ENCODE data around the gene ANKRD13C.
A peak's percentile ranks its signal among the peaks of the same experiment; 100 is the strongest.
"Not testable (repeated sequence)": the region's sequence is repeated elsewhere in the genome, so short reads cannot be mapped to it uniquely, and the experiment has no call there.

Gene ANKRD13C

GRCh38 chr1:70358921-70359564 is 4.5 kb upstream of the ANKRD13C start:
- no peak for TF ChIP-seq CTCF (IDR thresholded peaks at IDR 0.05; ENCODE audit: insufficient read depth, low read depth, low read length, missing control alignments)
- H3K4me3 ChIP-seq (ENCODE audit: low read depth, low read length): no peak overlapping the region
- peak; percentile 47 for DNase-seq (ENCODE audit: low read depth)

GRCh38 chr1:70355920-70356319 is 1.4 kb upstream of the ANKRD13C start:
- DNase-seq (ENCODE audit: low read depth): no peak
- TF ChIP-seq CTCF (IDR thresholded peaks at IDR 0.05; ENCODE audit: insufficient read depth, low read depth, low read length, missing control alignments): no peak
- H3K4me3 ChIP-seq (ENCODE audit: low read depth, low read length): no peak overlapping the region

- no peak for DNase-seq (ENCODE audit: low read depth)
- no peak for TF ChIP-seq CTCF (IDR thresholded peaks at IDR 0.05; ENCODE audit: insufficient read depth, low read depth, low read length, missing control alignments)
- H3K4me3 ChIP-seq (ENCODE audit: low read depth, low read length): peak overlapping the region; percentile 76
These were observed 537 bp upstream of the ANKRD13C start for GRCh38 chr1:70355111-70355407.

- no peak for TF ChIP-seq CTCF (IDR thresholded peaks at IDR 0.05; ENCODE audit: insufficient read depth, low read depth, low read length, missing control alignments)
- peak overlapping the region; percentile 76 for H3K4me3 ChIP-seq (ENCODE audit: low read depth, low read length)
- DNase-seq (ENCODE audit: low read depth): peak; percentile 84
These were observed 756 bp downstream of the ANKRD13C start for GRCh38 chr1:70353601-70354331.

- H3K4me3 ChIP-seq (ENCODE audit: low read depth, low read length): peak overlapping the region; percentile 76
- TF ChIP-seq CTCF (IDR thresholded peaks at IDR 0.05; ENCODE audit: insufficient read depth, low read depth, low read length, missing control alignments): no peak
- no peak for DNase-seq (ENCODE audit: low read depth)
These were observed 1.5 kb downstream of the ANKRD13C start for GRCh38 chr1:70353044-70353443.

GRCh38 chr1:70349799-70350198 is 4.7 kb downstream of the ANKRD13C start:
- not testable (repeated sequence) for DNase-seq (ENCODE audit: low read depth); H3K4me3 ChIP-seq (ENCODE audit: low read depth, low read length)

- H3K4me3 ChIP-seq (ENCODE audit: low read depth, low read length): no peak overlapping the region
- DNase-seq (ENCODE audit: low read depth): no peak
- no peak for TF ChIP-seq CTCF (IDR thresholded peaks at IDR 0.05; ENCODE audit: insufficient read depth, low read depth, low read length, missing control alignments)
These were observed 5.9 kb downstream of the ANKRD13C start for GRCh38 chr1:70348399-70349165.

- not testable (repeated sequence) for H3K4me3 ChIP-seq (ENCODE audit: low read depth, low read length); DNase-seq (ENCODE audit: low read depth)
These were observed 14.9 kb downstream of the ANKRD13C start for GRCh38 chr1:70339644-70340043.

All from GM12865 (cell line).